ENCODE results near the gene GPX2.

GRCh38 chr14:64973026-64973442, 30.5 kb upstream of the GPX2 start:
- TF ChIP-seq CTCF (conservative IDR thresholded peaks at IDR 0.05; ENCODE audit: low read length) (no peak), EZH2phosphoT487 (IDR thresholded peaks at IDR 0.05; ENCODE audit: borderline replicate concordance, low read depth, low read length) (no peak)
